Suprapubic skin (tissue), 4 donors: Measurements from ENCODE around the gene CPO. TPM values are rescaled to one million over a fixed set of nuclear protein-coding genes. Genes with fewer than 3 reads are reported as not detected.

Source experiments
- DNase-seq, 2 donors: peaks; one replicate each; pipeline ENCODE4 v3.0.0-alpha.2; 2019; ENCODE audit warnings: low spot score in 2 of 2
- H3K27ac ChIP-seq: fragments of 200-600 bp; sonication (generic); one replicate; pipeline ENCODE4 v1.5.1; 2019
- H3K27me3 ChIP-seq: fragments of 200-600 bp; sonication (generic); one replicate; pipeline ENCODE4 v1.5.1; 2019
- H3K36me3 ChIP-seq: fragments of 200-600 bp; sonication (generic); one replicate; pipeline ENCODE4 v1.5.1; 2019
- H3K4me1 ChIP-seq: fragments of 200-600 bp; sonication (generic); one replicate; pipeline ENCODE4 v1.5.1; 2019
- H3K4me3 ChIP-seq: fragments of 200-600 bp; sonication (generic); one replicate; pipeline ENCODE4 v1.5.1; 2019; ENCODE audit warnings: mild to moderate bottlenecking
- H3K9me3 ChIP-seq: fragments of 200-600 bp; sonication (generic); one replicate; pipeline ENCODE4 v1.5.1; 2019
- CTCF ChIP-seq, 2 donors: fragments of 200-600 bp in 1 of 2; fragments of 450-650 bp in 1 of 2; sonication (generic) in 1 of 2; IDR thresholded peaks; one replicate each; pipeline ENCODE4 v1.5.1; 2016 to 2019; ENCODE audit warnings: antibody characterized with exemption in 2 of 2, mild to moderate bottlenecking in 1 of 2, moderate library complexity in 1 of 2
- EP300 ChIP-seq: sonication (generic); formaldehyde crosslinking; IDR thresholded peaks from one replicate; pipeline ENCODE4 v1.6.1; 2017; ENCODE audit warnings: antibody characterized with exemption
- POLR2A ChIP-seq, 2 donors: fragments of 450-650 bp; IDR thresholded peaks; one replicate each; pipeline ENCODE4 v1.6.1; 2017; ENCODE audit warnings: antibody characterized with exemption in 2 of 2, mild to moderate bottlenecking in 2 of 2, moderate library complexity in 2 of 2
- POLR2AphosphoS5 ChIP-seq, 3 donors: sonication (generic); formaldehyde crosslinking; IDR thresholded peaks; one replicate each; pipeline ENCODE4 v1.6.1; 2017; ENCODE audit warnings: antibody characterized with exemption in 3 of 3
- WGBS: methylation state at CpG from one replicate; pipeline ENCODE4 v1.1.5; 2018; 5-methylcytosine and 5-hydroxymethylcytosine counted together
- total RNA-seq, 4 donors: library from RNA; depleted of rRNA; stranded (reverse); fragments of >200 nt; gene quantifications; one replicate each; pipeline ENCODE4 v1.1.0, GENCODE V29; 2016

The CPO gene
- total RNA-seq, 4 donors from 2014 or later: 0.89 TPM; not detected in 3

GRCh38 chr2:206962966-206963365 lies 23.6 kb downstream of the CPO start:
- peaks cover 5% of the 10 kb centered on the region for H3K4me1 ChIP-seq
- TF ChIP-seq EP300 (no peak), POLR2A (IDR thresholded peaks at IDR 0.05) (no peak), POLR2AphosphoS5 (IDR thresholded peaks at IDR 0.05) (no peak), CTCF (IDR thresholded peaks at IDR 0.05) (no peak)
- 33% methylated on average over 4 of the region's 4 CpGs for WGBS
- H3K4me3 ChIP-seq: no peak overlapping the region
- H3K27ac ChIP-seq: no peak overlapping the region
- H3K27me3 ChIP-seq: no peaks in the 10 kb centered on the region
- no peak for DNase-seq
- H3K9me3 ChIP-seq: no peaks in the 10 kb centered on the region
- no peaks in the 10 kb centered on the region for H3K36me3 ChIP-seq

- no peak for DNase-seq
- 59% methylated on average over 7 of the region's 7 CpGs for WGBS
- H3K4me1 ChIP-seq: no peaks in the 10 kb centered on the region
- H3K4me3 ChIP-seq: no peak overlapping the region
- H3K9me3 ChIP-seq: no peaks in the 10 kb centered on the region
- no peaks in the 10 kb centered on the region for H3K27me3 ChIP-seq
- H3K36me3 ChIP-seq: no peaks in the 10 kb centered on the region
- no peak for TF ChIP-seq POLR2A (IDR thresholded peaks at IDR 0.05)
- no peak for TF ChIP-seq POLR2AphosphoS5 (IDR thresholded peaks at IDR 0.05)
- no peak for TF ChIP-seq CTCF (IDR thresholded peaks at IDR 0.05)
- no peak for TF ChIP-seq EP300
- H3K27ac ChIP-seq: no peak overlapping the region
Measured at GRCh38 chr2:206968134-206969086, 29.1 kb downstream of the CPO start.

GRCh38 chr2:206969192-206969591 lies 29.9 kb downstream of the CPO start:
- Histone ChIP-seq H3K4me1 (no peaks in the 10 kb centered on the region), H3K36me3 (no peaks in the 10 kb centered on the region), H3K9me3 (no peaks in the 10 kb centered on the region), H3K27ac (no peak overlapping the region), H3K4me3 (no peak overlapping the region), H3K27me3 (no peaks in the 10 kb centered on the region)
- WGBS: 95% methylated on average over 6 of the region's 6 CpGs
- DNase-seq: no peak
- no peak for TF ChIP-seq POLR2AphosphoS5 (IDR thresholded peaks at IDR 0.05)
- TF ChIP-seq EP300: no peak
- no peak for TF ChIP-seq CTCF (IDR thresholded peaks at IDR 0.05)
- no peak for TF ChIP-seq POLR2A (IDR thresholded peaks at IDR 0.05)

- no peak for DNase-seq
- Histone ChIP-seq H3K36me3 (no peaks in the 10 kb centered on the region), H3K27me3 (no peaks in the 10 kb centered on the region), H3K4me1 (no peaks in the 10 kb centered on the region), H3K4me3 (no peak overlapping the region), H3K27ac (no peak overlapping the region), H3K9me3 (no peaks in the 10 kb centered on the region)
- TF ChIP-seq POLR2AphosphoS5 (IDR thresholded peaks at IDR 0.05): no peak
- no peak for TF ChIP-seq EP300
- no peak for TF ChIP-seq CTCF (IDR thresholded peaks at IDR 0.05)
- no peak for TF ChIP-seq POLR2A (IDR thresholded peaks at IDR 0.05)
- 81% methylated on average over 7 of the region's 7 CpGs for WGBS
Measured at GRCh38 chr2:206970589-206971360, 31.5 kb downstream of the CPO start.

- H3K4me1 ChIP-seq: no peaks in the 10 kb centered on the region
- H3K9me3 ChIP-seq: no peaks in the 10 kb centered on the region
- H3K36me3 ChIP-seq: no peaks in the 10 kb centered on the region
- no peak for TF ChIP-seq CTCF (IDR thresholded peaks at IDR 0.05)
- TF ChIP-seq POLR2AphosphoS5 (IDR thresholded peaks at IDR 0.05): no peak
- no peak for TF ChIP-seq POLR2A (IDR thresholded peaks at IDR 0.05)
- no peak for TF ChIP-seq EP300
- H3K27ac ChIP-seq: no peak overlapping the region
- H3K27me3 ChIP-seq: no peaks in the 10 kb centered on the region
- 69% methylated on average over 3 of the region's 3 CpGs for WGBS
- no peak overlapping the region for H3K4me3 ChIP-seq
- DNase-seq: peak in 1 of 2 donors; percentile 75
Measured at GRCh38 chr2:206971805-206972204, 32.5 kb downstream of the CPO start.
